Smooth muscle cell (in vitro differentiated cells): Measurements from ENCODE around the gene SLC39A3. TPM values are rescaled to one million over a fixed set of nuclear protein-coding genes. Genes with fewer than 3 reads are reported as not detected.

ENCODE experiments used
- DNase-seq: peaks from one replicate; lab custom pipeline; 2025; ENCODE audit not compliant: unreplicated experiment; lab: John Stamatoyannopoulos, UW
- H2AFZ ChIP-seq: fragments of 200-600 bp; sonication (generic); 2 replicates; pipeline ENCODE4 v1.6.0; 2016; ENCODE audit warnings: antibody characterized with exemption, low read depth, mild to moderate bottlenecking
- H3F3A ChIP-seq: fragments of 200-600 bp; sonication (generic); 2 replicates; pipeline ENCODE4 v1.6.0; 2017; ENCODE audit warnings: antibody characterized with exemption, low read depth
- H3K27ac ChIP-seq: fragments of 200-600 bp; sonication (generic); 2 replicates; pipeline ENCODE4 v1.5.1; 2016; ENCODE audit warnings: low read depth, mild to moderate bottlenecking
- H3K27me3 ChIP-seq: fragments of 200-600 bp; sonication (generic); 2 replicates; pipeline ENCODE4 v1.6.1; 2016; ENCODE audit warnings: low read depth, mild to moderate bottlenecking
- H3K36me3 ChIP-seq: fragments of 200-600 bp; sonication (generic); 2 replicates; pipeline ENCODE4 v1.5.1; 2016; ENCODE audit warnings: low read depth
- H3K4me1 ChIP-seq: fragments of 200-600 bp; sonication (generic); 2 replicates; pipeline ENCODE4 v1.5.1; 2016; ENCODE audit warnings: low read depth
- H3K4me2 ChIP-seq: fragments of 200-600 bp; sonication (generic); 2 replicates; pipeline ENCODE4 v1.6.0; 2016; ENCODE audit warnings: mild to moderate bottlenecking
- H3K4me3 ChIP-seq: fragments of 200-600 bp; sonication (generic); 2 replicates; pipeline ENCODE4 v1.5.1; 2016; ENCODE audit warnings: mild to moderate bottlenecking
- H3K79me2 ChIP-seq: fragments of 200-600 bp; sonication (generic); 2 replicates; pipeline ENCODE4 v1.6.0; 2016; ENCODE audit warnings: low read depth, mild to moderate bottlenecking
- H3K9ac ChIP-seq: fragments of 200-600 bp; sonication (generic); 2 replicates; pipeline ENCODE4 v1.6.0; 2016; ENCODE audit warnings: low read depth
- H3K9me3 ChIP-seq: fragments of 200-600 bp; sonication (generic); replicated peaks from 2 replicates; pipeline ENCODE4 v1.5.1; 2016; ENCODE audit warnings: low read depth
- H4K20me1 ChIP-seq: fragments of 200-600 bp; sonication (generic); 2 replicates; pipeline ENCODE4 v1.6.0; 2016; ENCODE audit warnings: low read depth
- CTCF ChIP-seq: fragments of 200-600 bp; sonication (generic); IDR thresholded peaks from 2 replicates; pipeline ENCODE4 v1.5.1; 2017; ENCODE audit warnings: borderline replicate concordance, mild to moderate bottlenecking, antibody characterized with exemption; ENCODE audit not compliant: insufficient read depth, poor library complexity, severe bottlenecking
- WGBS: methylation state at CpG from one replicate; pipeline ENCODE4 v1.1.7; 2016; ENCODE audit warnings: low lambda C conversion rate; 5-methylcytosine and 5-hydroxymethylcytosine counted together
- polyA plus RNA-seq: library from polyadenylated mRNA; unstranded; fragments of >200 nt; fragmentation: Nextera tagmentation; extraction: Ambion mirVana; gene quantifications from 2 replicates; pipeline ENCODE4 v1.2.1, GENCODE V29; 2016
- total RNA-seq: library from RNA; depleted of rRNA; stranded (reverse); fragments of >200 nt; gene quantifications from 2 replicates; pipeline ENCODE4 v1.2.3, GENCODE V29; 2014

SLC39A3 gene
- total and polyA plus RNA-seq, 2 experiments from 2014 or later = 24.2 to 46.1 TPM

- no peaks in the 10 kb centered on the region for H3F3A ChIP-seq
- no peak overlapping the region for H3K9ac ChIP-seq
- no peaks in the 10 kb centered on the region for H3K27me3 ChIP-seq
- no peak overlapping the region for H2AFZ ChIP-seq
- peaks cover 48% of the 10 kb centered on the region for H4K20me1 ChIP-seq
- no peak overlapping the region for H3K27ac ChIP-seq
- H3K36me3 ChIP-seq = no peaks in the 10 kb centered on the region
- H3K4me2 ChIP-seq = no peak overlapping the region
- H3K4me1 ChIP-seq = no peaks in the 10 kb centered on the region
- no peak for DNase-seq
- no peak for TF ChIP-seq CTCF
- no peak overlapping the region for H3K4me3 ChIP-seq
- H3K9me3 ChIP-seq = no peaks in the 10 kb centered on the region
- H3K79me2 ChIP-seq = peaks cover 40% of the 10 kb centered on the region
- 98% methylated on average over 34 of the region's 35 CpGs for WGBS
These were observed 27.0 kb upstream of the SLC39A3 start for GRCh38 chr19:2766594-2767372.

- whole genome bisulfite sequencing = 97% methylated on average over 15 of the region's 15 CpGs
- Histone ChIP-seq H3K9ac (no peak overlapping the region), H3K4me3 (no peak overlapping the region), H3F3A (no peaks in the 10 kb centered on the region), H4K20me1 (peaks cover 34% of the 10 kb centered on the region), H3K36me3 (no peaks in the 10 kb centered on the region), H3K4me2 (no peak overlapping the region), H3K4me1 (no peaks in the 10 kb centered on the region), H2AFZ (no peak overlapping the region), H3K9me3 (no peaks in the 10 kb centered on the region), H3K79me2 (peaks cover 26% of the 10 kb centered on the region), H3K27me3 (no peaks in the 10 kb centered on the region), H3K27ac (no peak overlapping the region)
- TF ChIP-seq CTCF = no peak
- DNase-seq = no peak
These were observed 25.6 kb upstream of the SLC39A3 start for GRCh38 chr19:2765376-2765775.

GRCh38 chr19:2764945-2765344 is 25.1 kb upstream of the SLC39A3 start:
- peaks cover 30% of the 10 kb centered on the region for H4K20me1 ChIP-seq
- no peaks in the 10 kb centered on the region for H3K36me3 ChIP-seq
- H3K27ac ChIP-seq = no peak overlapping the region
- no peaks in the 10 kb centered on the region for H3K27me3 ChIP-seq
- DNase-seq = no peak
- peaks cover 22% of the 10 kb centered on the region for H3K79me2 ChIP-seq
- no peaks in the 10 kb centered on the region for H3K9me3 ChIP-seq
- 98% methylated on average over 20 of the region's 21 CpGs for WGBS
- H3K4me2 ChIP-seq = no peak overlapping the region
- H3K9ac ChIP-seq = no peak overlapping the region
- H3K4me3 ChIP-seq = no peak overlapping the region
- no peak overlapping the region for H2AFZ ChIP-seq
- no peak for TF ChIP-seq CTCF
- no peaks in the 10 kb centered on the region for H3K4me1 ChIP-seq
- H3F3A ChIP-seq = no peaks in the 10 kb centered on the region

GRCh38 chr19:2763687-2764086 is 23.9 kb upstream of the SLC39A3 start:
- WGBS = 97% methylated on average over 12 of the region's 12 CpGs
- Histone ChIP-seq H3K27me3 (no peaks in the 10 kb centered on the region), H2AFZ (no peak overlapping the region), H3F3A (no peaks in the 10 kb centered on the region), H4K20me1 (peaks cover 26% of the 10 kb centered on the region), H3K4me3 (no peak overlapping the region), H3K36me3 (no peaks in the 10 kb centered on the region), H3K4me1 (no peaks in the 10 kb centered on the region), H3K27ac (no peak overlapping the region), H3K9ac (no peak overlapping the region), H3K4me2 (no peak overlapping the region), H3K9me3 (no peaks in the 10 kb centered on the region), H3K79me2 (peaks cover 12% of the 10 kb centered on the region)
- no peak for TF ChIP-seq CTCF
- no peak for DNase-seq
